SH-SY5Y (cell line): ENCODE results near the gene RARS1.

Experiments
- GATA2 ChIP-seq: IDR thresholded peaks from 2 replicates; pipeline ENCODE4 v1.6.1; 2011; ENCODE audit warnings: mild to moderate bottlenecking, low read depth, low read length
- GATA3 ChIP-seq: IDR thresholded peaks from 2 replicates; pipeline ENCODE4 v1.6.1; 2011; ENCODE audit warnings: low read depth, mild to moderate bottlenecking, low read length, moderate library complexity

- TF ChIP-seq GATA2 = no peak
- TF ChIP-seq GATA3 = no peak
These were observed 42.1 kb upstream of the RARS1 start for GRCh38 chr5:168443950-168444700.
